Skin epidermis (tissue), 12 donors: ENCODE data around the gene PTPRH.
A peak's percentile ranks its signal among the peaks of the same experiment; 100 is the strongest.
"Not testable (repeated sequence)": the region's sequence is repeated elsewhere in the genome, so short reads cannot be mapped to it uniquely, and the experiment has no call there.

Source experiments
- H3K27ac ChIP-seq, 21 experiments: fragments of 200-600 bp; sonication (generic) in 11 of 21; one replicate each; pipeline ENCODE4 v1.5.0; 2020; ENCODE audit warnings: mild to moderate bottlenecking in 3 of 21, inconsistent platforms in 2 of 21, moderate library complexity in 2 of 21
- H3K4me3 ChIP-seq, 7 experiments: fragments of 200-600 bp; sonication (generic) in 2 of 7; one replicate each; pipeline ENCODE4 v1.5.0; 2020; ENCODE audit warnings: inconsistent platforms in 2 of 7, mild to moderate bottlenecking in 2 of 7, moderate library complexity in 1 of 7

PTPRH gene

DNA sequence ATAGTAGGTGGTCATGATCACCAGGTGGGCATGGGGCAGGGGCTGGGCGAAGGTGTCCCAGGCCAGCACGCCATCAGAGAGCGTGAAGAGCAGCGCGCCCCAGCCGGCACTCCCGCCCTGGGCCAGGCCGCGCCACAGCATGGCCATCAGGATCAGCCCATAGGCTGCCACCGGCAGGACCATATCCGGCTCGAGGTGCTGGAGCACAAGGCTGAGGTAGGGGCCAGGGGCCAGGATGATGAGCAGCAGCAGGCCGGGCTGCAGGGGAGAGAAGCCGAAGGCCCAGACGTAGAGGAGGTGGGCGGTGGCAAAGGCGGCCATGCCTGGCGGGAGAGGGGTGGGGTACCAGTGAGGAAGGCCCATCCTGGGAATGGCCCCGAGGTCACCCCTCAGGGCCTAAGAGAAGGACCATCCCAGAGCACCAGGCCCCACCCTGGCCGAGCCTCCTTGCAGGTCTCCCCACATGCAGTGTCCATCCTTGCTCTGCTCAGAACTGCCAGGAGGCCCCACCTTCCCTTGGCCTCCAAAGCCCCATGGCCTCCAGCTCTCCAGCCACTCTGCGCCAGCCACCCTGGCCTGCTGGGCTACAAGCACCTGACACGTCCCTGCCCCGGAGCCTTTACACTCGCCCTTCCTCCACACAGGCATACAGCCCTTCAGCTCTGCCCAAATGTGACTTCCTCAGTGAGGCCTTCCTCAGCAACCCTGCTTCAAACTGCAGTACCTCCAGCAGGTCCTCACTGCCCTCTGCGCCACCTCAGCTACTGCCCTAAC is 18.1 kb upstream of the PTPRH start:
- H3K4me3 ChIP-seq: no peak overlapping the region
- H3K27ac ChIP-seq: no peak overlapping the region

DNA sequence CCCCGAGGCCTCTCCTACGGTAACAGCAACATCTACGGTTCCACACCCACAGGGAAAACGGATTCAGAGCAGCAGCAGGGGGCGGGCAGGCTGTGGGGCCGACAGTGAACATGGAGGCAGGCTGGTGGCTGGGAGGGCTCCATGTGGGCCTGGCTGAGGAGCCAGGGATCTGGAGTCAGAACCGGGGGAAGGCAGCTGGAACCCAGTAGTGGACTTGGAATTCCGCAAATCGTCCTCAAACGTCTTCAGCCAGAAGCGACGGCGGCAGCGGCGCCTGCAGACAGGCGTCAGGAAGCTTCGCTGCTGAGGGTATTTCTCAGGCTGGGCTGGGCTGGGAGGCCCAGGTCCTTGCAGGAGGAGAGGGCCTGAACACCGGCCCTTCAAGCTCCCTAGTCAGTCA is 17.5 kb upstream of the PTPRH start:
- Histone ChIP-seq H3K27ac (no peak overlapping the region), H3K4me3 (no peak overlapping the region)

DNA sequence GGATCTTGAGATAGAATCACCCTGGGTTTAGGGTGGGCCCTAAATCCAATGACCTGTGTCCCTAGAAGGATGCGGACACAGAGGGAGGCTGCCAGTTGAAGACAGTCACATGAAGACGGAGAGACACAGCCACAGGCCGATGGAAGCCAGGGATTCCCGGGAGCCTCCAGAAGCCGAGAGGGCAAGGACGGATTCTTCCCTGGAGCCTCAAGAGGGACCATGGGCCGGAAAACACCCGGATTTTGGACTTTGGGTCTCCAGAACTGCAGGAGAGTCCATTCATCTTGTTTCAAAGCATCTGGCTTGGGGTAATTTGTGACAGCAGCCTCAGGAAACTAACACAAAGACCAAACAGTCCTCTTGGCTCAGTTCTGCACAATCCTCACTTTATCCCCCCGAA is 17.0 kb upstream of the PTPRH start:
- Histone ChIP-seq H3K4me3 (no peak overlapping the region), H3K27ac (no peak overlapping the region)

DNA sequence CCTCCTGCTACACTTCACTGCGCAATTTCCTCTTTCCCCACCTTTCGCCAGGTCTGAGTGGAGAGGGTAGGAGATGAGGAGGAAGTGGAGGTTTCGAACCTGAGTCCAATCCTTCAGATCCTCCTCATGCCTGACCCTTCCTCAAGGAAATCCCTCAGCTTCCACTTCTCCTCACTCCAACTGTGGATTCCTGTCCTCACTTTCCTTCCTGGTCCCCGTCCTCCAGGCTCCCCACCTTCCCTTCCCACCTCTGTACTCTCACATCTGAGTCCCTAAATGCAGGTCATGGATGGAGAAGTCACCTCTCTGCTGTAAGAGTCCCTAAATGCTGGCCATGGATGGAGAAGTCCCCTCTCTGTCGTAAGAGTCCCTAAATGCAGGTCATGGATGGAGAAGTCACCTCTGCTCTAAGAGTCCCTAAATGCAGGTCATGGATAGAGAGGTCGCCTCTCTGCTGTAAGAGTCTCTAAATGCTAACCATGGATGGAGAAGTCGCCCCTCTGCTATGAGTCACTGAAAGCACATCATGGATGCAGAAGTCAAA is 16.2 kb upstream of the PTPRH start:
- Histone ChIP-seq H3K4me3 (no peak overlapping the region), H3K27ac (no peak overlapping the region)

DNA sequence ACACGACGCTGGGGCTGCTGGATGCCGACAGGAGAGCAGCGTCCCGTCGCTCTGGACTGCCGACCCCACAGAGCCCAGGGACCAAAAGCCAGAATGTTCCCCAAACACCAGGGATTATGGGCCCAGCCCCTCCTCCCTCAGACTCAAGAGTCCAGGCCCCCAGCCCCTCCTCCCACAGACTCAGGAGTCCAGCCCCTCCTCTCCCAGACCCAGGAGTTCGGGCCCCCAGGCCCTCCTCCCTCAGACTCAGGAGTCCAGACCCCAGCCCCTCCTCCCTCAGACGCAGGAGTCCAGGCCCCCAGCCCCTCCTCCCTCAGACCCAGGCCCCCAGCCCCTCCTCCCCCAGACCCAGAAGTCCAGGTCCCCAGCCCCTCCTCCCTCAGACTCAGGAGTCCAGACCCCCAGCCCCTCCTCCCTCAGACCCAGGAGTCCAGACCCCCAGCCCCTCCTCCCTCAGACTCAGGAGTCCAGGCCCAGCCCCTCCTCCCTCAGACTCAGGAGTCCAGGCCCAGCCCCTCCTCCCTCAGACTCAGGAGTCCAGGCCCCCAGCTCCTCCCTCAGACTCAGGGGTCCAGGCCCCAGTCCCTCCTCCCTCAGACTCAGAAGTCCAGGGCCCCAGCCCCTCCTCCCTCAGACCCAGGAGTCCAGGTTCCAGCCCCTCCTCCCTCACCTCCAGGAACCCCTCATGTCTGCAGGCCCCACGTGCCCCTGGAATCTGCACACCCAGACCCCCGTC is 15.5 kb upstream of the PTPRH start:
- H3K27ac ChIP-seq, H3K4me3 ChIP-seq: not testable (repeated sequence)

DNA sequence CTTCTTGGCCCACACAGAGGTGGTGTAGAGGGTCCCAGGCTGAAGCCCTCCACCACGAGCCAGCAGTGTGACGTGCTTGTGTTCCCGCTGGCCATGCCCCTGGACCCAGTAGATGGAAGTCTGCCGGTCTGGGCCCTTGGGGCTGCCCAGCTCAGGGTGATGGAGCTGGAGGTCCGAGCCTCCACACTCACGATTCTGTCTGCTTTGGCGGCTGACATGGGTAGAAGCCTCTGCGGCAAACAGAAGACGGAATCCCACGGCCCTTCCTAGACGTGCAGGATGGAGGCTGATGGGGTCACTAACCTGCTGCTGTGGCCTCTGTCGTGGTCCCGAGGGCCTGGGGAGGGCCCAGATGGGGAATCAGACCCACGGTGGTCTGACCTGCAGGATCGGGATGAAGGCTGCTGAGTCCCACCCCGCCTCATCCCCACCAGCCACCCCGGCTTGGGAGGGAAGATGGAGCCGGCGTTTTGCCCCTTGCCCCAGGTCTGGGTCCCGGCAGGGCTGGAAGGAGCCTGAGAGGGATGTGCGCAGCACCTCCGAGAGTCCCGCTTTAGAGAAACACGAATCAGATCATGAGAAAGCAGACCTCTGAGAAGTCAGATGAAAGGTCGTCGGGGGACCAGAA is 14.9 kb upstream of the PTPRH start:
- Histone ChIP-seq H3K4me3 (no peak overlapping the region), H3K27ac (no peak overlapping the region)

DNA sequence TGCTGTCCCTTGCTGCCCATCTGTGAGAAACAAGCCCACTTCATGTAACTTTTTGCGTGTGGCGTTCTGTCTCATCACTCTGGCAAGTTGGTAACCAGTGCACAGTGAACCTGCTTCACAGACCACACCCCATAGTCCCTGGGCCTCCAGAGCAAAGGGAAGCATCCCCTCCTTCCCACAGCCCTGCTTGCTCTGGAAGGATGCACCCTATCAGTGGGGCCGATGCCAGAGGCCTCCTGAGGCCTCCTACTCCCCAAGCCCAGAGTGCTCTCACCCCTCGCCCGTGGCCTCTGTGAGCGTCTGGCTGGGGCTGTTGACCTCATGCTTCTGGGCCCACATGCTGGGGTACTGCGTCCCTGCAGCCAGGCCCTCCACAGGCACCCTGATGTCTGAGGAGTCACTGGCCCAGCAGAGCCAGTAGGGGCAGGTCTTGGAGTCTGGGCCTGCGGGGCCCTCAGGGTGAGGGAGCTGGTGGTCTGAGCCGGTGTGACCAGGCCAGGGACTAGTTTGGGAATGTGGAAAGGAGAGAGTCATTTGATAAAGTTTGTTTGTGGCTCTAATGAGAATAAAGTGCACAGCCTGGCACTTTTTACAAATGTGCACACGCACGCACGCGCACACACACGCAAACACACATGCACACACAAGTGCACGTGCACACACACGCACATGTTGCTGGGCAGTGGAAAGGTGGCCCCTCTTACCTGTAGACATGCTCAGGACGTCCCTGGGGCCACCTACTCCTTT is 14.2 kb upstream of the PTPRH start:
- no peak overlapping the region for H3K4me3 ChIP-seq
- H3K27ac ChIP-seq: no peak overlapping the region

DNA sequence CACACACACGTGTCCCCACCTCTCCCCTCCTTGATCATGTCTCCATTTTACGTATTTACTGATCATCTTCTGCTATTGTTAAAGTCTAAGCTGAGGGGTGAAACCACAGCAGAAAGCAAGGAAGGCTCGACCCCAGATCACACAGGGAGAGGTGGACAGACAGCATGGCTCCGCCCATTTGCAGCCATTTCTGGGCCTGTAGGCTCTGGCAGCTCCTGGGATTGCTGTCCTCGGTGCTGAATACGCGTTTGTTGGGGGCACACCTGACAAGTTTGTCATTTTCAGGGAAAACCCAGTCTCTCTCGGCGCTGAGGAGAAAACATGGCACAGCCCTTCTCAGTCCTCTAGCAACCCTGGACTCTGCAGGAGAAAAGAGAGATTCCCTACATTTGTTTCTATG is 11.2 kb upstream of the PTPRH start:
- no peak overlapping the region for H3K27ac ChIP-seq
- no peak overlapping the region for H3K4me3 ChIP-seq

DNA sequence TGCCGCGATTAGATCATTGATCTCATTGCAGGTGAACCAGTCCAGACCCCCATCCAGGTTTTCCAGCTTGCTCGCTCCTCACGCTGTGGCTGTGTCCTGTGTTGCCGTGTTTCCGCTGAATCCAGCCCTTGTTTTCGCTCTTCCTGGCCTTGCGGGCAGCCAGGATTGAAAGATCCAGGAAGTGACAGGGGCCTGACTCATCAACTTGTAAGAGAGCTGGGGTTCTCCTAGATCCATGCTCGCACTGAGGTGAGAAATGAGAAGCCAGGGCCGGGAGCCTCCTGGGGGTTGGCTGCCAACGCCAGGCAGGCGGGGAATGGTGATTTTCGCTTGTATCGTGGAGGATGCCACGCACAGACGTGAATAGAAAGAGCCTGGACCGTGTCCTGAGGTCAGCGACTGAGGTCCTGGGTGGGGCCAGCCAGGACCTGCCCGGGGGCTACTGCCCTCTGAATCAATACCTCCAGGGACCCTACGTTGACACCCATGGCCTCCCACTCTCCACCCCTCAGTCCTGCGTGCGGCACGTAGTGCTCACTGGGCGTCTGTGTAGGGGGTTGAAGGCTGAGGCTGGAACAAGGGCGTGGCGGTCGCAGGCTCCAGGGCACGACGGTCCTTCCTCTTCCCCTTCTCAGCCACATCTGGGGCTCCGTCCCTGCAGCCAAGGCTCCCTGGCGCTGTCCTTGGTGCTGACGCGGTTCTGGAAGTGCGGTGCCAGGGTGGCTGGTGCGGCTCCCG is 7.3 kb upstream of the PTPRH start:
- H3K4me3 ChIP-seq: peak overlapping the region; percentile 20 to 39 (median 27)

DNA sequence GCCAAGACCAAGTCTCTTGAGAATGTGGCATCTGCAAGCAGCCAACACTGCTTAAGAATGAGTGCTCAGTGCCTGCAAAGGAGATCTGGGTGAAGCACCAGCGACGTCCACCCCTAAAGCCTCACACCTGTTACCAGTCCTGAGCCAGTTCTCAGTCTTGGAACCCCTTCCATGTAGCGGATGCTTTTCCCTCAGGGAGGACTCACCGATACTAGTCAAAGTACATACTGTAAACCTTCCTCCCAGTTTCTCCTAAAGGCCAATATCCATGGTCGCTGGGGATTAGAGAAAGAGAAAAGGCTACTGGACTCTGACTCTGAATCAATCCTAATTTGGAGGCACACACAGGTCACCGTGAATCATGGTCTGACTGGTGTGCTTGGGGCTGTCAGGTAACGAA is 4.2 kb upstream of the PTPRH start:
- Histone ChIP-seq H3K27ac (no peak overlapping the region), H3K4me3 (no peak overlapping the region)

More for the DNA sequence above, 7.3 kb upstream of the PTPRH start:
- peak overlapping the region in 18 of 21 experiments; percentile 20 to 85 (median 66) for H3K27ac ChIP-seq

DNA sequence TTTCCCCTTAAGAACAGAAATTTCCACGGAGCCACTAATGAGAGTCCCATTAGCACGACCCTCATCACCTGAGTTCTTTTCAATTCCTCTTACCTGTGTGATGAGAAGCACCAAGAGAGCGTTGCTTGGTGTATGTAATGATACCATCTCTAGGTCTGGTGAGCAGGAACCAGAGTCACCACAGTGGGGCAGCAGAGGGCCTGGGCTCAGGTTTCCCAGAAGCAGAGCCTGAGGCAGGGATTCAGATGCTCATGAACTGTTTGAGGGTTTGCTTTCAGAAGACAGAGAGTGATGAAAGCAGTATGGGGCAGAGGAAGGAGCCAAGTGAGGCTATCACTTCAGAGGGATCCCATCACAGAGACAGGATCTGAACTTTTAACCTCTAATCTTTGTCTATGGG is 3.1 kb upstream of the PTPRH start:
- Histone ChIP-seq H3K4me3 (no peak overlapping the region), H3K27ac (no peak overlapping the region)

DNA sequence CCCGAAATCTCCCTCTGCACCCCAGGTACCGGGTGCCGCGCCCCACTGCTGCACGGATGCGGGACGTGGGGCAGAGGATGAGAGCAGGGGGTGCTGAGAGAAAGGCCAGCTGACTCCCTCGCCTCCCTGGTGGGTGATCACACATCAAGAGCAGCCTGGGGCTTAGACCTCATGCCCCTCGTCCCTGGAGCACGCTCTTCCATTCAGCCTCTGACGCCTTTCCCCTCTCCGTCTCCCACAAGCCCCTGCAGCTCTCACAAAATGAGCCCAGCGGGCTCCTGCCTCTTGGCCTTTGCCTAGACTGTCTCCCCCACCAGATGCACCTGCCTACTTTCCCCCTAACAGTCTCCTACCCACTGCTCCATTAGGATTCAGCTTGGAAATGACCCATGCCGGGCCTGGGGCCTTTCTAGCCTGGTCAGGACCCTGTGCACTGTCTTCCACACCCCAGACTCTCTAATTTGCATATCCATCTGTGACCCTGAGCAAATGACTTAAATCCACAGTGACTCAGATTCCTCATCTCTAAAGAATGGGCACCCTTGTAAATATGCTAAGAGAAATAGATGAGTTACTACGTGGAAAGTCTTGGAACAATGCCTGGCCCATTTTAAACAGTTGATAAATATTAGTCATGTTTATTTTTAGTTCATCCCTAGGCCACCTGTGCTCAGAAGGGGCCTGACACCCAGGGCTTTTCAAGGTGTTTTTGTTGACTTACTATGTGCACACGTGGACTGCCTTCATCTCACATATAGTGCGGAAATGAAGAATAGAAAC is 582 bp upstream of the PTPRH start:
- H3K4me3 ChIP-seq: no peak overlapping the region
- peak overlapping the region in 2 of 21 experiments; percentile 3 to 6 for H3K27ac ChIP-seq

DNA sequence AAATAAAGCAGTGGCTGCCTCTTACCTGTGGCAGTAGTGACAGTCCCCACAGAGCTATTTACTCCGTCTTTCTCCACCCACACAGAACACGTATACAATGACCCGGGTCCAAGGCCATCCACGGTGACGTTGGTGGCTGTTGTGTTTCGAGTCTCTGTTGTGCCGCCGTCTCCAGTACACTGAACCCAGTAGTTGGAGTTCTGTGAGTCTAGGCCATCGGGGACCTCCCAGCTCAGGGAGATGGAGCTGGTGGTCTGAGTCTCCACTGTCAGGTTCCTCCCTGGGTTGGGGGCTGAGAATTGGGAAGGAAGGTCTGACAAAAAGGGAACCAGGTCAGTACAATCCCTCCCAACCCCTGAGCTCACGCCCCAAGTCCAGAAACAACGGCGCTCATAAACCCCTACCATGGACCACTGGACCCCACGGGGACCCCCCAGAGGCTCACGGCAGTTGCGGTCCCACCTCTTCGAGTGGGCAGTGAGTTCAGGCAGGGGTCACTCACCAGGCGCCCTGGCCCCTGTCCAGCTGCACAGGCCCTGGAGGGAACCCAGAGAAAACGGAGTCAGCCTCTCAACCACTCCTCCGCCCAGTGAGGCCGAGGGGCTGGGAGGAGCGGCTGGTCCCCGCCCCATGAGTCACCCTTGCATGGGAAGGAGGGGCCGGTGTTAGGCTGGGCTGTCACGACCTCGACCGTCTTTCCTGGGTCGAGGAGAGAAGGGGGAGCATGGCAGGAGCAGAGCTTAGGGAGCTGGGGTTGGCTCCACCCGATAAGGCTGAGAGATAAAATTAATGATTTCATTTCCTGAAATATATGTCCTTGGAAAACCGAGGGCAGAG is 2.4 kb downstream of the PTPRH start:
- H3K27ac ChIP-seq: peak overlapping the region in 2 of 21 experiments; percentile 7 to 25
- H3K4me3 ChIP-seq: no peak overlapping the region

DNA sequence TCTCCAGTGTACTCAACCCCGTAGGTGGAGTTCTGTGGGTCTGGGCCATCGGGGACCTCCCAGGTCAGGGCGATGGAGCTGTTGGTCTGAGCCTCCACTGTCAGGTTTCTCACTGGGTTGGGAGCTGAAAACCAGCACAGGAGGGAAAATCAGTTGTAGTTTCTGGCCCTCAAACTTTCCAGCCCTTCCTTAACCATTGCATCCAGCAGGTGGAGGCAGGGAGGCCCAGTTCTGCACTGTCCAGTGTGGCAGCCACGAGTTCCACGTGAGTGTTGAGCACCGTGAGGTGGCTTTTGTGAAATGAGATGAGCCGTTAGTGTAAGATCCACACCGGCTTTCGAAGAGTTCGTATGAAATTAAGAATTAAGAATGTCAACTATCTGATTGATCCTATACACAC is 7.1 kb downstream of the PTPRH start:
- H3K27ac ChIP-seq: not testable (repeated sequence)

DNA sequence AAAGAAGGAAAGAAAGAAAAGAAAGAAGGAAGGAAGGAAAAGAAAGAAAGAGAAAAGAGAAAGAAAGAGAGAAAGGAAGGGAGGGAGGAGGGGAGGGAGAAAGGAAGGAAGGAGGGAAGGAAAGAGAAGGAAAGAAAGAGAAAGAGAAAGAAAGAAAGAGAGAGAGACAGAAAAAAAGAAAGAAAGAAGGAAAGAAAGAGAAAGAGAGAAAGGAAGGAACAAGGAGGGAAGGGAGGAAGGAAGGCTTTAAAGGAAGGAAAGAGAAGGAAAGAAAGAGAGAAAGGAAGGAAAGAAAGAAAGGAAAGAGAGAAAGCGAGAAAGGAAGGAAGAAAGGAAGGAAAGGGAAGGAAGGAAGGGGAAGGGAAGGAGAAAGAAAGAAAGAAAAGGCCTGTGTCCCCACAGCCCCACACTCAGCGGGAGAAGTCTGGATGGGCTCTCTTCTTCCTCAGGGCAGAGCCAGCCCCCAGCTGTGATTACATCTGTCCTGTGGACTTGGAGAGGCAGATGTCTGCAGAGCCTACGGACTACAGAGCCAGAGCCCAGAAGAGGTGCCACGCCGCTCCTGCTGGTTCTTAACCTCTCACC is 9.6 kb downstream of the PTPRH start:
- no peak overlapping the region for H3K4me3 ChIP-seq
- no peak overlapping the region for H3K27ac ChIP-seq

More for the DNA sequence above, 7.1 kb downstream of the PTPRH start:
- not testable (repeated sequence) for H3K4me3 ChIP-seq

DNA sequence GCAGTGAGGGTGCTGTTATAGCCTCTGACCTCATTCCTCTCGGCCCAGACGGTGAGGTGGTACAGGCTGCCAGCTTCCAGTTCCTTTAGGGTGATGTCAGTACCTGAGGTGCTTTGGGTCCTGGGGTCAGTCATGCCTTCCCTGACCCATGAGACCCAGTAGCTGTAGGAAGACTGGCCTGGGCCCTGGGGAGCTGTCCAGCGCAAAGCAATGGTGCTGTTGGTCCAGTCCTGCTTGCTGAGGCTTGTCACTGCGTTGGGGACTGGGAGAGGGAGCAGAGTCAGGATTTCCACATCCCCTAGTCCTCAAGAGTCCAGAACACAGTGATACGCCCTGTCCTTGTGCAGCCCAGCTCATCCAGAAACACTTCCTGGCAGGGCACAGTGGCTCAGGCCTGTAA is 10.7 kb downstream of the PTPRH start:
- Histone ChIP-seq H3K4me3 (no peak overlapping the region), H3K27ac (no peak overlapping the region)

DNA sequence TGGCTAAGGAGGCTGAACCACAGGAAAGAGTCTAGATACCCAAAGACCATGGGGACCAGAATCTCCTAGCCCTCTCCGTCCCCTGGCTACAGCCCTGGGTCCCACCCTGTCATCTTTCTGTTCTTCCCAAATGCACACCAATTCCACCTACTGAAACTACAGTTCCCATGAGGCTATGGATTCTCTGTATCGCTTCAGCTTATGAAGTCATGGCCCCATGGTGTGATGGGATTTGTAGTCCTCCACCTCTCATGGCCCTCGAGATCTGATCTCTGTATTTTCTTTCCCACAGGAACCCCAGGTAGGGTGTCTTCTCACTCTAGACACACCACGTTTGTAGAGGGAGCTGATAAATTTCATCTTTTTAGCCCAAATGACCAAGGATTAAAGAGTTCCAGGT is 11.8 kb downstream of the PTPRH start:
- Histone ChIP-seq H3K4me3 (no peak overlapping the region), H3K27ac (no peak overlapping the region)
